ENCODE data around the gene THAP10. TPM values are rescaled to one million over a fixed set of nuclear protein-coding genes. Genes with fewer than 3 reads are reported as not detected.

THAP10 gene
- total RNA-seq, 1 experiment from 2014 or later: 13.7 TPM

DNA sequence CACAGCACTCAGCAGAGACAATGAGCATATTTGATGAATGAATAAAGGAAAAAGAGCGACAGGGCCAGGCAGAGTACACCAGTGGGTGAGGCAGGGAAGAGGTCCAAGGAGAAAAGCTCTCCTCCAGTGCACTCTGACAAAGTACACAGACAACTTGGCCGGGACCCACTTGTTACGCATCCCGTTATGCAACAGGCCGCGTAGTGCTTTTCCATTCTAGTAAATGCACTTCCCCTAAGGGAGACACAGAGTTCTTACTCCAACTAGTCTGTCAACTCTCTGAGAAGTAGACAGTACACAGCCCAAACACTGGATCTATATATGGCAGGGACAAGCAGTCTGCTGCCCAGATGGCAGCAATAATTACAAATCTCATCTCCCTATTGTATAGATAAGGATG lies 56.8 kb downstream of the THAP10 start:
- Mint-ChIP-seq H3K27me3 (ENCODE audit: unreplicated experiment) (no peaks in the 10 kb centered on the region), H3K9me3 (ENCODE audit: low read depth, unreplicated experiment) (no peaks in the 10 kb centered on the region), H3K4me1 (ENCODE audit: low read depth, unreplicated experiment) (peaks cover 47% of the 10 kb centered on the region), H3K27ac (ENCODE audit: unreplicated experiment) (peak overlapping the region; percentile 97), H3K4me3 (ENCODE audit: low read depth, unreplicated experiment) (no peak overlapping the region), H3K36me3 (ENCODE audit: insufficient read depth, unreplicated experiment) (peaks cover 20% of the 10 kb centered on the region)
- CTCF ChIA-PET: interaction anchor here (1.6 to 2.4 kb wide), 2 partner anchors 21 to 24 kb away, joined by 5 to 12 read pairs; no protein-coding TSS in a partner anchor
- intact Hi-C loops (cut with micrococcal nuclease; ENCODE audit: unreplicated experiment): no loop called here
- no peak for DNase-seq
- TF ChIP-seq, protein P1, sequence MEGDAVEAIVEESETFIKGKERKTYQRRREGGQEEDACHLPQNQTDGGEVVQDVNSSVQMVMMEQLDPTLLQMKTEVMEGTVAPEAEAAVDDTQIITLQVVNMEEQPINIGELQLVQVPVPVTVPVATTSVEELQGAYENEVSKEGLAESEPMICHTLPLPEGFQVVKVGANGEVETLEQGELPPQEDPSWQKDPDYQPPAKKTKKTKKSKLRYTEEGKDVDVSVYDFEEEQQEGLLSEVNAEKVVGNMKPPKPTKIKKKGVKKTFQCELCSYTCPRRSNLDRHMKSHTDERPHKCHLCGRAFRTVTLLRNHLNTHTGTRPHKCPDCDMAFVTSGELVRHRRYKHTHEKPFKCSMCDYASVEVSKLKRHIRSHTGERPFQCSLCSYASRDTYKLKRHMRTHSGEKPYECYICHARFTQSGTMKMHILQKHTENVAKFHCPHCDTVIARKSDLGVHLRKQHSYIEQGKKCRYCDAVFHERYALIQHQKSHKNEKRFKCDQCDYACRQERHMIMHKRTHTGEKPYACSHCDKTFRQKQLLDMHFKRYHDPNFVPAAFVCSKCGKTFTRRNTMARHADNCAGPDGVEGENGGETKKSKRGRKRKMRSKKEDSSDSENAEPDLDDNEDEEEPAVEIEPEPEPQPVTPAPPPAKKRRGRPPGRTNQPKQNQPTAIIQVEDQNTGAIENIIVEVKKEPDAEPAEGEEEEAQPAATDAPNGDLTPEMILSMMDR (IDR thresholded peaks at IDR 0.05; ENCODE audit: unreplicated experiment): no peak
- no TSS peak for BruUV-seq (replicated peaks)

DNA sequence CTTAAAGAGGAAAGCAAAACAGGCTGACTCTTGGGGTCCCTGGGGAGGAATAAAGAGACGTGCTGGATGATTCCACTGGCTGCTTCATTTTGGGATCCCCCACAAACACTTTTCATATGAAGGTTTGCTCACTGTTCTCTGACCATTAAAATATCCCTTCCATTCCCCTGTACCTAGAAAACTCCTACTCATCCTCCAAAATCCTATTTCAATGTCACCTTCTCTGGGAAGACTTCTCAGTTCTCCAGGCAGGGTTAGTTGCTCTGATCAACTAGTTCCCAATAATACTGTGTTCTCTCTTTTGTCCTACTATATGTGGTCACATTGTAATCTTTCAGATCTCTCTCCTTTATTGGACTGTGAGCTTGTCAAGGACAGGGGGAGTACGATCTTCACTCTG lies 57.2 kb downstream of the THAP10 start:
- peaks cover 51% of the 10 kb centered on the region for H3K4me1 Mint-ChIP-seq (ENCODE audit: low read depth, unreplicated experiment)
- H3K9me3 Mint-ChIP-seq (ENCODE audit: low read depth, unreplicated experiment): no peaks in the 10 kb centered on the region
- CTCF ChIA-PET: interaction anchor here (1.6 to 2.4 kb wide), 2 partner anchors 22 to 23 kb away, joined by 5 to 12 read pairs; no protein-coding TSS in a partner anchor
- no peaks in the 10 kb centered on the region for H3K27me3 Mint-ChIP-seq (ENCODE audit: unreplicated experiment)
- peak overlapping the region; percentile 97 for H3K27ac Mint-ChIP-seq (ENCODE audit: unreplicated experiment)
- no peak for DNase-seq
- H3K4me3 Mint-ChIP-seq (ENCODE audit: low read depth, unreplicated experiment): no peak overlapping the region
- H3K36me3 Mint-ChIP-seq (ENCODE audit: insufficient read depth, unreplicated experiment): peaks cover 20% of the 10 kb centered on the region
- TF ChIP-seq, protein P1 (IDR thresholded peaks at IDR 0.05; ENCODE audit: unreplicated experiment): no peak
- intact Hi-C loops (cut with micrococcal nuclease; ENCODE audit: unreplicated experiment): no loop called here
- BruUV-seq (replicated peaks): no TSS peak

DNA sequence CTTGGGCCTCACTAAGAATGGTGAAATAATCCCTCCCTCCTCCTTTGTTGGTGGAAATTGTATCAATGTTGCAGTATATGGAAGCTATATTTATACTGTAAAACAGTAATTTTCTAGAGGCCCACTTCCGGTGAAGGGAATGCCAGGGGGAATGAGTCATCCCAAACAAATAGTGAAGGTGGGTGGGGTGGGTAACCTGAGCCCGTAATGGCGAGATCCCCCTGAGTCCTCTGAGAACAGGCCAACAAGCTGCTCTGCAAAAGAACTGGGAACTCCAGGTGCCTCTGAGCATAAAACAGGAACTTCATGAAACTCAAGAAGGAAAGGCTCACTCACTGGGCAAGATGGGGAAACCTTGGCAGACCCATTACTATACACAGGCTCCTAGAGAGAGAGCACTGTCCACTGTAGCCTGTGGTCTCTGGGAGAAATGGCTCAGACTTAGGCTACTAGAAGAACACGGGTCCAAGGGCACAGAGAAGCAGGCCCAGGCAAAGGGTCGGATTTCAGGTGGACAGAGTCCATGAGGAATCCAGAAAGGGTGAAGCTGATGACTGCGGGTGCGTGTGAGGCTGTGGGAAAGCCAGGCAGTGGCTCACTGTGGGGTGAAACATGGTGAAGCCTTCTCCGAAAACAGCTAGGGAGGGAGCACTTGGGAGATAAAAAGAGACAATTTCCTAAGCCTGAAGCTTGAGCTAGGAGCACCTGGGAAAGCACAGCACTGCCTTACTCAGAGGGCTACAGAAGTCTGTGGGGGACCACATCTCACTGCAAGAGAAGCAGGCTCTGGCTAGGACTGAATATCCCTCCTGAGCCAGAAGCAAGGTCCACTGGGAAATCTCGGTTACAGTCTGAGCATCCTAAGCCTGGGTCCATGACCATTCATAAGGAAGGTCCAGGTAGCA lies 58.1 kb downstream of the THAP10 start:
- no peaks in the 10 kb centered on the region for H3K27me3 Mint-ChIP-seq (ENCODE audit: unreplicated experiment)
- H3K9me3 Mint-ChIP-seq (ENCODE audit: low read depth, unreplicated experiment): no peaks in the 10 kb centered on the region
- H3K27ac Mint-ChIP-seq (ENCODE audit: unreplicated experiment): peak overlapping the region; percentile 97
- DNase-seq: peak; percentile 81
- CTCF ChIA-PET: interaction anchor here (0.6 to 2.4 kb wide), 6 partner anchors 10 to 403 kb away, joined by 3 to 12 read pairs (median 6); no protein-coding TSS in a partner anchor
- peaks cover 59% of the 10 kb centered on the region for H3K4me1 Mint-ChIP-seq (ENCODE audit: low read depth, unreplicated experiment)
- TF ChIP-seq, protein P1 (IDR thresholded peaks at IDR 0.05; ENCODE audit: unreplicated experiment): no peak
- intact Hi-C loops (cut with micrococcal nuclease; ENCODE audit: unreplicated experiment): no loop called here
- H3K4me3 Mint-ChIP-seq (ENCODE audit: low read depth, unreplicated experiment): peak overlapping the region; percentile 36
- TSS peak; percentile 65 for BruUV-seq (replicated peaks)
- peaks cover 20% of the 10 kb centered on the region for H3K36me3 Mint-ChIP-seq (ENCODE audit: insufficient read depth, unreplicated experiment)

DNA sequence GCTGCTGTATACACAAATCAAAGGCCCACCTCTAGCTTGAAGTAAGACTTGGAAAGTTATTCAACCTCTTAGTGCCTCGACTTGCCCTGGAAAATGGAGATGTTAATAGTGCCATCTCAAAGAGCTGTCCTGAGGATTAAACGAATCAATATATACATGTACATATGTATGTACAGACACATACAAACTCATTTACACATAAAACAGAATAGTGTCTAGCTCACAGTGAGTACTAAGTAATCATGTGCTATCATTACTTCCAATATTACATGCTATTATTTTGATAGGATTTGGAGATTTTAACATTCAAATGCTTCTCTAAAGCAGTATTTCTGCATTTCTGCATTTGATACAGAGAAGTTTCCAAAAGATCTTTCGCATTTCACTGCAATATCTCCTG lies 58.8 kb downstream of the THAP10 start:
- no TSS peak for BruUV-seq (replicated peaks)
- no peaks in the 10 kb centered on the region for H3K9me3 Mint-ChIP-seq (ENCODE audit: low read depth, unreplicated experiment)

More for the DNA sequence above, 58.8 kb downstream of the THAP10 start:
- intact Hi-C loops (cut with micrococcal nuclease; ENCODE audit: unreplicated experiment): no loop called here
- Mint-ChIP-seq H3K4me1 (ENCODE audit: low read depth, unreplicated experiment) (peaks cover 59% of the 10 kb centered on the region), H3K27ac (ENCODE audit: unreplicated experiment) (peak overlapping the region; percentile 97), H3K27me3 (ENCODE audit: unreplicated experiment) (no peaks in the 10 kb centered on the region), H3K36me3 (ENCODE audit: insufficient read depth, unreplicated experiment) (peaks cover 20% of the 10 kb centered on the region), H3K4me3 (ENCODE audit: low read depth, unreplicated experiment) (no peak overlapping the region)
- CTCF ChIA-PET: interaction anchor here (1.2 to 2.4 kb wide), 4 partner anchors 9 to 402 kb away, joined by 3 to 12 read pairs (median 7); no protein-coding TSS in a partner anchor
- TF ChIP-seq, protein P1 (IDR thresholded peaks at IDR 0.05; ENCODE audit: unreplicated experiment): no peak
- DNase-seq: no peak

All from Calu3 (cell line).